B cell (primary cell): ENCODE results near the gene MRPL14. TPM values are rescaled to one million over a fixed set of nuclear protein-coding genes. Genes with fewer than 3 reads are reported as not detected.

Experiments used
- ATAC-seq: fragments of 200-7000 bp; cut with Tn5 transposase; one replicate; pipeline ENCODE4 v1.10.0; 2021; ENCODE audit warnings: low read depth, mild to moderate bottlenecking, moderate number of reproducible peaks, moderate library complexity
- CTCF ChIA-PET: fragments of 350-600 bp; sonication (Branson Sonifier 250); formaldehyde crosslinking; loops from one replicate; lab custom pipeline; 2021; ENCODE audit warnings: antibody characterized with exemption, inconsistent platforms; lab: Charles Lee
- POLR2A ChIA-PET: fragments of 350-600 bp; sonication (Branson Sonifier 250); formaldehyde crosslinking; loops from one replicate; lab custom pipeline; 2021; ENCODE audit warnings: antibody characterized with exemption; lab: Charles Lee
- DNase-seq: peaks from one replicate; pipeline ENCODE4 v3.0.0; 2013
- H2AFZ ChIP-seq: 2 replicates; pipeline ENCODE4 v1.6.1; 2012; ENCODE audit warnings: mild to moderate bottlenecking, low read depth, low read length; ENCODE audit not compliant: insufficient read depth, poor library complexity, severe bottlenecking
- H3K27ac ChIP-seq, 2 donors: 1 replicate in 1 of 2; 2 replicates in 1 of 2; pipeline ENCODE4 v1.5.1; 2012 to 2013; ENCODE audit warnings: low read length in 2 of 2, mild to moderate bottlenecking in 2 of 2, moderate library complexity in 1 of 2
- H3K27me3 ChIP-seq, 4 experiments: fragments of 200-600 bp in 1 of 4; sonication (generic) in 1 of 4; replicated peaks in 1 of 4; 1 replicate in 2 of 4; 2 replicates in 2 of 4; pipeline versions ENCODE4 v1.6.1 to v1.7.0; 2013 to 2016; ENCODE audit warnings: low read length in 3 of 4, mild to moderate bottlenecking in 2 of 4, mixed read lengths in 1 of 4, moderate library complexity in 1 of 4; ENCODE audit not compliant: insufficient read depth in 4 of 4, control insufficient read depth in 3 of 4; ENCODE audit errors: control extremely low read depth in 1 of 4
- H3K36me3 ChIP-seq, 2 experiments: replicated peaks in 1 of 2; 1 replicate in 1 of 2; 2 replicates in 1 of 2; pipeline versions ENCODE4 v1.6.1 to v1.7.1; 2013; ENCODE audit warnings: low read length in 1 of 2; ENCODE audit not compliant: insufficient read depth in 2 of 2, control insufficient read depth in 1 of 2; ENCODE audit errors: control extremely low read depth in 1 of 2, extremely low read depth in 1 of 2
- H3K4me1 ChIP-seq, 2 donors: fragments of 200-600 bp in 1 of 2; sonication (generic) in 1 of 2; 1 replicate in 1 of 2; 2 replicates in 1 of 2; pipeline versions ENCODE4 v1.5.1 to v1.6.1; 2013 to 2017; ENCODE audit warnings: low read length in 2 of 2; ENCODE audit not compliant: control insufficient read depth in 2 of 2, insufficient read depth in 2 of 2
- H3K4me2 ChIP-seq: replicated peaks from 2 replicates; pipeline ENCODE3; 2012; ENCODE audit warnings: mild to moderate bottlenecking, low read depth, low read length; ENCODE audit not compliant: poor library complexity, severe bottlenecking
- H3K4me3 ChIP-seq, 5 experiments: fragments of 200-600 bp in 1 of 5; sonication (generic) in 1 of 5; 1 replicate in 3 of 5; 2 replicates in 2 of 5; pipeline versions ENCODE4 v1.5.1 to v1.7.0; 2011 to 2016; ENCODE audit warnings: low read length in 4 of 5, mild to moderate bottlenecking in 4 of 5, low read depth in 2 of 5, control low read depth in 1 of 5, moderate library complexity in 1 of 5; ENCODE audit not compliant: insufficient read depth in 1 of 5; ENCODE audit errors: control extremely low read depth in 1 of 5, extremely low read depth in 1 of 5
- H3K79me2 ChIP-seq: fragments of 200-600 bp; sonication (generic); one replicate; pipeline ENCODE4 v1.6.0; 2016; ENCODE audit warnings: low read length; ENCODE audit not compliant: control insufficient read depth, insufficient read depth
- H3K9ac ChIP-seq: fragments of 200-600 bp; sonication (generic); 2 replicates; pipeline ENCODE4 v1.6.1; 2017; ENCODE audit warnings: mild to moderate bottlenecking, low read length, moderate library complexity
- H3K9me3 ChIP-seq, 3 donors: one replicate each; pipeline versions ENCODE4 v1.6.1 to v1.7.1; 2013; ENCODE audit warnings: low read length in 2 of 3; ENCODE audit not compliant: control insufficient read depth in 2 of 3, insufficient read depth in 1 of 3; ENCODE audit errors: control extremely low read depth in 1 of 3
- H4K20me1 ChIP-seq: 2 replicates; pipeline ENCODE4 v1.6.0; 2012; ENCODE audit warnings: mild to moderate bottlenecking, low read length; ENCODE audit not compliant: insufficient read depth, control insufficient read depth, poor library complexity, severe bottlenecking
- H3K27ac Mint-ChIP-seq: one replicate; pipeline ENCODE4 v1.8.0; 2021; ENCODE audit warnings: mixed read lengths
- H3K27me3 Mint-ChIP-seq: one replicate; pipeline ENCODE4 v1.8.0; 2021; ENCODE audit warnings: mixed read lengths
- H3K4me1 Mint-ChIP-seq: one replicate; pipeline ENCODE4 v1.8.0; 2021; ENCODE audit warnings: mixed read lengths
- H3K4me3 Mint-ChIP-seq: one replicate; pipeline ENCODE4 v1.8.0; 2021; ENCODE audit warnings: mixed read lengths
- H3K9me3 Mint-ChIP-seq: one replicate; pipeline ENCODE4 v1.8.0; 2022; ENCODE audit warnings: mixed read lengths; ENCODE audit not compliant: insufficient read depth
- CTCF ChIP-seq: fragments of 200-600 bp; IDR thresholded peaks from one replicate; pipeline ENCODE4 v1.8.0; 2022; ENCODE audit warnings: antibody characterized with exemption, mild to moderate bottlenecking
- EZH2 ChIP-seq: IDR thresholded peaks from 2 replicates; pipeline ENCODE4 v1.6.1; 2012; ENCODE audit warnings: borderline replicate concordance, low read depth, mild to moderate bottlenecking, moderate library complexity, low read length; ENCODE audit not compliant: insufficient read depth, poor library complexity, severe bottlenecking
- WGBS: methylation state at CpG from one replicate; pipeline ENCODE4 v1.1.5; 2013; ENCODE audit warnings: missing lambda C conversion rate; ENCODE audit not compliant: insufficient coverage; 5-methylcytosine and 5-hydroxymethylcytosine counted together
- intact Hi-C: fragments of 100-400 bp; cut with micrococcal nuclease; formaldehyde crosslinking; loops from one replicate; pipeline ENCODE4 v1.10.0; 2022
- polyA plus RNA-seq: library from polyadenylated mRNA; depleted of rRNA; stranded (reverse); fragments of >200 nt; gene quantifications from 2 replicates; pipeline ENCODE4 v1.2.3, GENCODE V29; 2012
- total RNA-seq, 2 donors: library from RNA; stranded (reverse); fragments of 120-200 nt in 1 of 2; gene quantifications; 1 replicate in 1 of 2; 2 replicates in 1 of 2; pipeline versions ENCODE4 v1.2.3 to v1.2.4, GENCODE V29; 2013 to 2022

Gene MRPL14
- total and polyA plus RNA-seq, 2 donors (not counting 1 experiment from before 2014, with no cell fraction given) = 16.7 to 23.5 TPM

GRCh38 chr6:44148306-44148705, 21.1 kb upstream of the MRPL14 start:
- Mint-ChIP-seq H3K27me3 (no peaks in the 10 kb centered on the region), H3K4me1 (no peaks in the 10 kb centered on the region), H3K4me3 (no peak overlapping the region), H3K9me3 (no peaks in the 10 kb centered on the region), H3K27ac (no peak overlapping the region)
- Histone ChIP-seq H3K9me3 (no peaks in the 10 kb centered on the region), H3K4me2 (no peak overlapping the region), H3K9ac (no peak overlapping the region), H2AFZ (no peak overlapping the region), H3K36me3 (peaks cover 8 to 18% of the 10 kb centered on the region in 2 experiments), H3K79me2 (no peaks in the 10 kb centered on the region), H3K4me1 (peaks cover 0 to 7% of the 10 kb centered on the region in 2 donors), H4K20me1 (no peaks in the 10 kb centered on the region), H3K27ac (no peak overlapping the region), H3K27me3 (peaks cover 0 to 3% (median 0%) of the 10 kb centered on the region in 4 experiments), H3K4me3 (no peak overlapping the region)
- POLR2A ChIA-PET = no interaction called here
- no peak for TF ChIP-seq EZH2
- TF ChIP-seq CTCF = no peak
- DNase-seq (no peak), ATAC-seq (no peak)
- WGBS = 97% methylated on average over 9 of the region's 9 CpGs
- intact Hi-C loops = no loop called here
- CTCF ChIA-PET = interaction anchor here (0.6 to 5.6 kb wide), 3 partner anchors 46 to 951 kb away, joined by 3 to 89 read pairs (median 5); no protein-coding TSS in a partner anchor

- Histone ChIP-seq H3K4me3 (no peak overlapping the region), H3K9me3 (no peaks in the 10 kb centered on the region), H3K4me2 (no peak overlapping the region), H4K20me1 (no peaks in the 10 kb centered on the region), H3K36me3 (peaks cover 8 to 18% of the 10 kb centered on the region in 2 experiments), H3K27me3 (peaks cover 0 to 3% (median 0%) of the 10 kb centered on the region in 4 experiments), H3K79me2 (no peaks in the 10 kb centered on the region), H2AFZ (no peak overlapping the region), H3K4me1 (peaks cover 0 to 7% of the 10 kb centered on the region in 2 donors), H3K9ac (no peak overlapping the region), H3K27ac (no peak overlapping the region)
- no peak for ATAC-seq
- Mint-ChIP-seq H3K4me3 (no peak overlapping the region), H3K9me3 (no peaks in the 10 kb centered on the region), H3K27ac (no peak overlapping the region), H3K27me3 (no peaks in the 10 kb centered on the region), H3K4me1 (no peaks in the 10 kb centered on the region)
- intact Hi-C loops = no loop called here
- CTCF ChIA-PET = interaction anchor here (5.6 kb wide), 1 partner anchor 50 kb away, joined by 89 read pairs; no protein-coding TSS in a partner anchor
- no peak for TF ChIP-seq CTCF
- TF ChIP-seq EZH2 = no peak
- DNase-seq = no peak
- POLR2A ChIA-PET = no interaction called here
- 97% methylated on average over 7 of the region's 7 CpGs for WGBS
Measured at GRCh38 chr6:44147256-44147655, 20.0 kb upstream of the MRPL14 start.
